A549 treated with AZD2906 at 1 μM for 4 hours (cell line): ENCODE data around the gene CARD11. TPM values are rescaled to one million over a fixed set of nuclear protein-coding genes. Genes with fewer than 3 reads are reported as not detected.

Source experiments
- total RNA-seq: library from RNA; stranded (reverse); fragments of 200-300 nt; extraction: Qiagen RNA extraction; gene quantifications from 5 replicates; pipeline ENCODE4 v1.2.3, GENCODE V29; 2022

The CARD11 gene
- total RNA-seq = 1.5 to 2.3 TPM (median 2.0 TPM) in 5 replicates

GRCh38 chr7:3043544-3044371, at the start of gene CARD11:
Gene CARD11, minus strand, starts transcription at chr7:3043867. Its CDS starts 85,361 bp downstream, at chr7:2958506.

Other genes starting within 250 kb of the CARD11 start
- gene GNA12, start 199.6 kb downstream of the CARD11 start, total RNA-seq = 39.7 to 43.3 TPM (median 40.8 TPM) in 5 replicates